Nephron (organoid): ENCODE measurements around the gene ZNF273.
"Not testable (repeated sequence)": the region's sequence is repeated elsewhere in the genome, so short reads cannot be mapped to it uniquely, and the experiment has no call there.

ENCODE experiments used
- H3K27ac Mint-ChIP-seq, 3 experiments: 2 replicates each; pipeline ENCODE4 v1.8.0; 2020; ENCODE audit warnings: mixed read lengths in 3 of 3, mild to moderate bottlenecking in 2 of 3, moderate library complexity in 1 of 3
- H3K27me3 Mint-ChIP-seq: 2 replicates; pipeline ENCODE4 v1.8.0; 2021; ENCODE audit warnings: low read depth, mild to moderate bottlenecking, moderate library complexity, mixed read lengths
- H3K36me3 Mint-ChIP-seq: 2 replicates; pipeline ENCODE4 v1.8.0; 2020; ENCODE audit warnings: low read depth, mixed read lengths
- H3K4me1 Mint-ChIP-seq: 2 replicates; pipeline ENCODE4 v1.8.0; 2020; ENCODE audit warnings: mixed read lengths
- H3K4me3 Mint-ChIP-seq, 3 experiments: 2 replicates each; pipeline ENCODE4 v1.8.0; 2020; ENCODE audit warnings: mild to moderate bottlenecking in 3 of 3, mixed read lengths in 3 of 3, moderate library complexity in 2 of 3
- H3K9me3 Mint-ChIP-seq: 2 replicates; pipeline ENCODE4 v1.8.0; 2020; ENCODE audit warnings: mixed read lengths
- CTCF ChIP-seq, 3 experiments: fragments of 200-600 bp; sonication (generic); IDR thresholded peaks; one replicate each; pipeline ENCODE4 v1.5.0; 2021; ENCODE audit warnings: antibody characterized with exemption in 3 of 3; ENCODE audit not compliant: unreplicated experiment in 3 of 3

The ZNF273 gene

GRCh38 chr7:64887756-64888508 lies 15.1 kb upstream of the ZNF273 start:
- H3K4me3 Mint-ChIP-seq: peak overlapping the region; percentile 78 to 83 (median 82)
- peaks cover 81% of the 10 kb centered on the region for H3K27me3 Mint-ChIP-seq
- TF ChIP-seq CTCF (IDR thresholded peaks at IDR 0.05; ENCODE audit: unreplicated experiment in 3 of 3): peak in 1 of 3 experiments; percentile 10
- H3K4me1 Mint-ChIP-seq: peaks cover 6% of the 10 kb centered on the region
- H3K27ac Mint-ChIP-seq: no peak overlapping the region
- H3K9me3 Mint-ChIP-seq: peaks cover 12% of the 10 kb centered on the region
- no peaks in the 10 kb centered on the region for H3K36me3 Mint-ChIP-seq

GRCh38 chr7:64888561-64888900 lies 14.5 kb upstream of the ZNF273 start:
- Mint-ChIP-seq H3K36me3 (no peaks in the 10 kb centered on the region), H3K27ac (no peak overlapping the region), H3K4me3 (peak overlapping the region; percentile 78 to 83 (median 82)), H3K9me3 (peaks cover 12% of the 10 kb centered on the region), H3K27me3 (peaks cover 86% of the 10 kb centered on the region), H3K4me1 (peaks cover 6% of the 10 kb centered on the region)
- no peak for TF ChIP-seq CTCF (IDR thresholded peaks at IDR 0.05; ENCODE audit: unreplicated experiment in 3 of 3)

- Mint-ChIP-seq H3K4me1 (peaks cover 6% of the 10 kb centered on the region), H3K27ac (no peak overlapping the region), H3K27me3 (peaks cover 86% of the 10 kb centered on the region), H3K36me3 (no peaks in the 10 kb centered on the region), H3K9me3 (peaks cover 6% of the 10 kb centered on the region), H3K4me3 (peak overlapping the region; percentile 78 to 83 (median 82))
- TF ChIP-seq CTCF (IDR thresholded peaks at IDR 0.05; ENCODE audit: unreplicated experiment in 3 of 3): no peak
Measured at GRCh38 chr7:64888901-64889685, 14.0 kb upstream of the ZNF273 start.

- no peak overlapping the region for H3K27ac Mint-ChIP-seq
- no peaks in the 10 kb centered on the region for H3K36me3 Mint-ChIP-seq
- H3K9me3 Mint-ChIP-seq: no peaks in the 10 kb centered on the region
- peaks cover 84% of the 10 kb centered on the region for H3K27me3 Mint-ChIP-seq
- H3K4me3 Mint-ChIP-seq: peak overlapping the region; percentile 9 to 50 (median 25)
- peaks cover 6% of the 10 kb centered on the region for H3K4me1 Mint-ChIP-seq
- TF ChIP-seq CTCF (IDR thresholded peaks at IDR 0.05; ENCODE audit: unreplicated experiment in 3 of 3): no peak
Measured at GRCh38 chr7:64889686-64890162, 13.3 kb upstream of the ZNF273 start.

GRCh38 chr7:64890273-64890672 lies 12.8 kb upstream of the ZNF273 start:
- H3K27me3 Mint-ChIP-seq: peaks cover 79% of the 10 kb centered on the region
- H3K4me3 Mint-ChIP-seq, H3K36me3 Mint-ChIP-seq, H3K4me1 Mint-ChIP-seq, H3K27ac Mint-ChIP-seq, H3K9me3 Mint-ChIP-seq: not testable (repeated sequence)

GRCh38 chr7:64890761-64891362 lies 12.2 kb upstream of the ZNF273 start:
- H3K27me3 Mint-ChIP-seq: peaks cover 73% of the 10 kb centered on the region

GRCh38 chr7:64891363-64892081 lies 11.6 kb upstream of the ZNF273 start:
- H3K36me3 Mint-ChIP-seq, H3K9me3 Mint-ChIP-seq, H3K27ac Mint-ChIP-seq, H3K4me1 Mint-ChIP-seq, H3K4me3 Mint-ChIP-seq: not testable (repeated sequence)
- H3K27me3 Mint-ChIP-seq: peaks cover 66% of the 10 kb centered on the region

More at GRCh38 chr7:64890761-64891362, 12.2 kb upstream of the ZNF273 start:
- TF ChIP-seq CTCF (IDR thresholded peaks at IDR 0.05; ENCODE audit: unreplicated experiment in 3 of 3): no peak
- Mint-ChIP-seq H3K36me3 (no peaks in the 10 kb centered on the region), H3K9me3 (no peaks in the 10 kb centered on the region), H3K27ac (no peak overlapping the region), H3K4me1 (peaks cover 6% of the 10 kb centered on the region), H3K4me3 (no peak overlapping the region)
